HEK293 (cell line): ENCODE results near the gene OLFM2.

Experiments used
- ZFP41 ChIP-seq: fragments of 450-650 bp; formaldehyde crosslinking; IDR thresholded peaks from 2 replicates; pipeline ENCODE4 v1.5.1; 2016; ENCODE audit warnings: missing biosample characterization, missing genetic modification characterization, borderline replicate concordance
- ZNF114 ChIP-seq: fragments of 450-650 bp; formaldehyde crosslinking; IDR thresholded peaks from 2 replicates; pipeline ENCODE4 v1.5.0; 2017; ENCODE audit warnings: missing biosample characterization, missing genetic modification characterization
- ZNF391 ChIP-seq: fragments of 450-650 bp; formaldehyde crosslinking; IDR thresholded peaks from 2 replicates; pipeline ENCODE4 v1.5.1; 2016; ENCODE audit warnings: low read depth, missing biosample characterization, missing genetic modification characterization, borderline replicate concordance
- TF ChIP-seq, protein P1 (sequence below): fragments of 450-650 bp; formaldehyde crosslinking; IDR thresholded peaks from 2 replicates; pipeline ENCODE4 v1.5.1; 2016; ENCODE audit warnings: missing biosample characterization, missing genetic modification characterization

GRCh38 chr19:9972103-9972502, 35.8 kb upstream of the OLFM2 start:
- TF ChIP-seq, protein P1, sequence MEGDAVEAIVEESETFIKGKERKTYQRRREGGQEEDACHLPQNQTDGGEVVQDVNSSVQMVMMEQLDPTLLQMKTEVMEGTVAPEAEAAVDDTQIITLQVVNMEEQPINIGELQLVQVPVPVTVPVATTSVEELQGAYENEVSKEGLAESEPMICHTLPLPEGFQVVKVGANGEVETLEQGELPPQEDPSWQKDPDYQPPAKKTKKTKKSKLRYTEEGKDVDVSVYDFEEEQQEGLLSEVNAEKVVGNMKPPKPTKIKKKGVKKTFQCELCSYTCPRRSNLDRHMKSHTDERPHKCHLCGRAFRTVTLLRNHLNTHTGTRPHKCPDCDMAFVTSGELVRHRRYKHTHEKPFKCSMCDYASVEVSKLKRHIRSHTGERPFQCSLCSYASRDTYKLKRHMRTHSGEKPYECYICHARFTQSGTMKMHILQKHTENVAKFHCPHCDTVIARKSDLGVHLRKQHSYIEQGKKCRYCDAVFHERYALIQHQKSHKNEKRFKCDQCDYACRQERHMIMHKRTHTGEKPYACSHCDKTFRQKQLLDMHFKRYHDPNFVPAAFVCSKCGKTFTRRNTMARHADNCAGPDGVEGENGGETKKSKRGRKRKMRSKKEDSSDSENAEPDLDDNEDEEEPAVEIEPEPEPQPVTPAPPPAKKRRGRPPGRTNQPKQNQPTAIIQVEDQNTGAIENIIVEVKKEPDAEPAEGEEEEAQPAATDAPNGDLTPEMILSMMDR, result no peak
- TF ChIP-seq ZFP41 (tag by site-specific recombination), result no peak
- no peak for TF ChIP-seq ZNF391 (tag by site-specific recombination)
- no peak for TF ChIP-seq ZNF114 (tag by site-specific recombination)
